HG03565 (cell line): Measurements from ENCODE around the gene DCANP1.
A peak's percentile ranks its signal among the peaks of the same experiment; 100 is the strongest.

ENCODE experiments used
- ATAC-seq: cut with Tn5 transposase; IDR thresholded peaks from one replicate; pipeline ENCODE4 v1.9.1; 2021; ENCODE audit warnings: mild to moderate bottlenecking, moderate library complexity; ENCODE audit not compliant: unreplicated experiment

Gene DCANP1

DNA sequence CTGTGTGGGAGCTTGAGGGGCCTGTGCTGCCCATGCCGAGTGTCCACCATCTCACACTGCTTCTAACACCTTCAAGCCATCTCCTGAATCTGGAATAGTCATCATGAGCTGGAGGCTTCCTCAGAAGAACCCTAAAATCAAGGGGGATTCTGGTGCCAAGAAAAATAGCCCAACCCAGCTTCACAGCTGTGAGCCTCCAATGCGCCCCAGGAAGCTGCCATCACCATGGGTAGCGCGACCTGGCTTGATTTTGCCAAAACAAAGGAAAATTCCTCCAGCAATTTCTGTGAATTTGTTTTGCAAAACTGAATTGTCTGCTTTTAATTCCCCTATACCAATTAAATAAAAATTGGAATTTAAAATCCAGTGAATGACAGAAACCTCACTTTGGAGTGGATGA, 11.2 kb upstream of the DCANP1 start:
- ATAC-seq: no peak

DNA sequence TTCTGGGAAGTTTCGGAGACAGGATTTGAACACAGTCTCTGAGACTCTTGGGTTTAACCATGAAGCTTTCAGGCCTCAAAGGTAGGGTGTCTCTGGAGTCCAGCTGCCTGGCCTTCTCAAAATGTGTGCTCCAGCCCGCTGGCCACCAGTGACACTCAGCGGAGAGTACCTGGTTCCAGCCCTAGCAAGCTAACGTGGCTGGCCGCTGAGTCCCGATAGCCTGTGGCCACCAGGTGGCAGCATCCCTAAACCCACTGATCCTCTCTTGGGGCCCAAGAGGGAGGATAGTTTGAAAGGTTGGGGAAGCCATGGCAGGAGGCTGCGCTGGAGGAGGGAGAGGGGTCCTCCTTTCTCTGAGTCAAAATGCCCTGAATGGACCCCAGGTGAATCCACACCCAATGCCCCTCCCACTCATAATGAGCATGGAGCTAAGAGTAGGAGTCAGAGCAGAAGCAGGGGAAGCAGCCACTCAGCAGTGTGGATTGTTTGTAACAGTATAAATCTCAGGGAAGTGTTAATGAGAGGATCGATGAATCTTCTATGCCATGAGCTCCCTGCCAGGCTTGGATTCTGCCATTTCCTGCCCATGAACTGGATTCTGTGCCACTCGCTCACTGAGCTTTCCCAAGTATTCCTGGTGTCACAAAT, 10.4 kb upstream of the DCANP1 start:
- peak; percentile 47 for ATAC-seq

DNA sequence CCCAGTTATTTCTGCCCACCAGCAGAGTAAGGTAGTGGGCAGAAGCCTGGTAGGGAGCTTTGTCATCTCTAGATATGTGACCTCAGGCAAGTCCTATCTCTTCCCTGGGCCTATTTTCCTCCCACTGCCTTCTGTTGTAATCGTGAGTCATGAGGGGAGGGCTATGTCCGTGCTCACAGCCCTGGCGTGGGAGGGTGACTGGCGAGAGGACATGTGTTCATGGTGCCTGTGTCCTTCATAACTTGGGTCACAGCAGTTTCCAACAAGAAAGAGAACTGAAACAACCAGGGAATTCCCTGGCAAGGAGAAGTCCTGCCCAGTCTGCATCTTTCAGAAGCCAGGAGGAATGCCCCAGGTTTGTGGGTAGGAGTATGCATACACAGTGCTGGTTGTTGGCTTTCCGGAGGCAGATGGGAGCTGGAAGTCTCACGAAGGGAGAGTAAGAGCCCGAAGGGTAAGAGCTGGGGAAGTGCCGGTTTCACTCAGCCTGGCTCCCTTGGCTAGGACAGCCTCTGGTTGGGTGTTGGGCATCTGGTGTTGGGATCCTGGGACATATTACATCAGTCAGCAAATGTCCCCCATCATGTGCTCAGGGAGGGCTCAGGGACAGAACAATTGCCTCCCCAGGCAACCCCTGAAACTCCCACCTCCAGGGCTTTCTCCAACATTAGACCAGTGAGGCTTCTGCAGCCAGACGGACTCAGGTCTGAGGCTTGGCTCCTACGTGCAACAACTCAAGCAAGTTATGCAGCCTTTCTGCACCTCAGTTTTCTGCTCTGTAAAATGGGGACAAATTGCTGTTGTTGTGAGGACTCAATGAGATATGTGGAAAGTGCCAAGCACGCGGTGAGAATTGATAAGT, 9.3 kb upstream of the DCANP1 start:
- ATAC-seq: peak; percentile 60

DNA sequence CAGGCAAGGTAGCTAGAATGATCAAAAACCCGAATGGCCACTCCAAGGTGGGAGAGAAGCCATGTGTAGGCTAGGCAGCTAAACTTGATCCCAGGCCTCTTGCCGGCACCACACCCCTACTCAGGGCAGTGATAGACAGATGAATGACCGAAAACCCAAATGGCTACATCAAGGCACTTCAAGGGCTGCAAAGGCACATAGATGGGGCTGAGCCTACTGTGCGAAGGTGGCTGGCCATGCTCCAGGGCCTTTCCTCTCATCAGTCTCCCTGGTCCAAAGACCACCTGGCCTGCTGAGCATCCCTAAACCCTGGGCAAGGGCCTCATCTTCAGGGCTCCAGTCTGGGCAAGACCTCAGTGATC, 8.7 kb upstream of the DCANP1 start:
- ATAC-seq: no peak

DNA sequence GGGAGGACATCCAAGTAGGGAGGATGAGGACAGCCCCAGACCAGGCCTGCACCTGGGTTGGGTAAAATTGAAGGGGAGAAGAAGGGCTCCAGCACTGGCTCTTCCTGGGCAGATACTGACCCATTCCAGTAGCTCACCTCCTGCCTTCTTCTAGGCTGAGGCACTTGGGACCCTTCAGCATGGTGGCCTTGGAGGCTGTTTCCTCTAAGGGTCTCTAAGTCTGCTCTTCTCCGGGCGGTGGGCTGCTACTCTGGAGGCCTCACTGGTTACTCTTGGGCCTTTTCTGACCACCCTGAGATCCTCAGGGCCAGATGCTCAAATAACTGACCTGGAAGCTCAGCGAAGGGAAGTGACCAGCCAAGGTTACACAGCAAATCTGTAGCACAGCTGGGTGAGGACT, 7.8 kb upstream of the DCANP1 start:
- no peak for ATAC-seq

DNA sequence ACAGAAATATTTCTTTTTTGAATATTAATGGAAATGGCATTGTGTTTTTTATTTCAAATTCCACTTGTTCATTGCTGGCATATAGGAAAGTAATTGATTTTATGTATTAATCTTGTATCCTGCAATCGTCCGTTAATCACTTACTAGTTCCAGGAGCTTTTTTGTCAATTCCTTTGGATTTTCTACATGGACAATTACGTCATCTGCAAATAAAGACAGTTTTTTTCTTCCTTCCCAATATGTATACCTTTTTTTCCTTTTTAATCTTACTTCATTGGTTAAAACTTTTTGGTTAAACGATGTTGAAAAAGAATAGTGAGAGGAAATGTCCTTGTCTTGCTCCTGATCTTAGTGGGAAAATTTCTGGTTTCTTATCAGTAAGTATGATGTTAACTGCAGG, 6.5 kb upstream of the DCANP1 start:
- no peak for ATAC-seq

DNA sequence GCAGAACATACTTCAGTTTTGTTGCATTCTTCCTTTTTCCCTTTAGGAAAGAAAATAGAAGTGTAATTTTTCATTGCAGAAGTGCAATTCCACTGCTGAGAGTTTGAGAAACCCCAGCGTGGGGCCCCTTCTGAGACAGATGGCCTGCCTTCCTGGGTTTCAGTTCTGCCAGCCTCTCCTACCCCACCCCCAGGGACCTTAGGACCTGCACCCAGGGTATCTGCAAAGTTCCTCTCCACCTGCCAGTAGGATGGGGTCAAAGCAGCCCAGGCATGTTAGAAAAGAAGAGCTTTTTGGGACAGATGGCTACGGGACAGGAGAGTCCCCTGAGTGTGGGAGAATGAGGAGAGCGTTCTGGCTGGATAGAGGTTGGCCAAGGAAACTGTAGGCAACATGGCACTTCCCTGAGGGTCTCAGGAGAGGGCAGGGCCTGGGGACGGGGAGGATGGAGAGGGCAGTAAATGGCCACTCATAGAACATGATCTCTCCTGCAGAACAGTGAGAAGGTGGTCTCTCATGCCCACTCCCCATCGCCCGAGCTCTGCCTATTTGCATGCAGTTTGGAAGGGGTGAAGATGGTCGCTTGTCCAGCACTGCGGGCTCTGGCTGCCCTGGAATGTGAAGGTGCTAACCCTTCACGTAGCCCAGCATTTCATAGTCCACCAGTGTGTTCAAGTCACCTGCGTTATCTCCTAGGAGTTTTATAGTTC, 5.3 kb upstream of the DCANP1 start, which contains the start of gene TIFAB:
Gene TIFAB, minus strand, starts transcription at position 31 of the 710 bp plus-strand sequence. CDS start 2,412 bp downstream, outside the sequence.
- ATAC-seq: no peak

DNA sequence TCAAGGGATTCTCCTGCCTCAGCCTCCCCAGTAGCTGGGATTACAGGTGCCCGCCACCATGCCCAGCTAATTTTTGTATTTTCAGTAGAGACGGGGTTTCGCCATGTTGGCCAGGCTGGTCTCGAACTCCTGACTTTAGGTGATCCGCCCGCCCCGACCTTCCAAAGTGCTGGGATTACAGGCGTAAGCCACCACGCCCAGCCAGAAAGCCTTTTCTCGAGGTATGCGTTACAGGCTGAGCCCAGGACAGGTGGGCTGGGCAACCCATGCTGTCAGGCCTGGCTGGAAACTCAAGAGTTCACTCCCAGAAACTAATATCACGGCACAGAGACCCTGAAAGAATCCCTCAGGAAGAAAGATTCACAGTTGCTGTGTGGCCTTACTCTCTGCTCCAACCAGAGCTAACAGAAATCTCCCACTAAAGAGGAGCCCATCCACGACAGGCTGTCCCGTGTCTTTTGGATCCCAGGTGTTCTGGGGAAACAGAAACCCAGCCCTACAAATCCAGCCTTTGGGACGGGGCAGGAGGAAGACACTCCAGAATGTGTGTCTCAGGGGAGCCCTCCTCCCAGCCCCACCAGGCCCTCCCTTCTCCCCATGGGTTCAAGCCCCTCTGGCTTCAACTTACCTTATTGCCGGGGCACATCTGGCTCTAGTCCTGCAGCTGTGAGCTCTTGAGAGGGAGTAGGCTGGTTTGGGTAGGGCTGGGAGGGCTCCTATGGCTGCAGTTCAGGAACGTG, 4.6 kb upstream of the DCANP1 start:
- ATAC-seq: no peak

DNA sequence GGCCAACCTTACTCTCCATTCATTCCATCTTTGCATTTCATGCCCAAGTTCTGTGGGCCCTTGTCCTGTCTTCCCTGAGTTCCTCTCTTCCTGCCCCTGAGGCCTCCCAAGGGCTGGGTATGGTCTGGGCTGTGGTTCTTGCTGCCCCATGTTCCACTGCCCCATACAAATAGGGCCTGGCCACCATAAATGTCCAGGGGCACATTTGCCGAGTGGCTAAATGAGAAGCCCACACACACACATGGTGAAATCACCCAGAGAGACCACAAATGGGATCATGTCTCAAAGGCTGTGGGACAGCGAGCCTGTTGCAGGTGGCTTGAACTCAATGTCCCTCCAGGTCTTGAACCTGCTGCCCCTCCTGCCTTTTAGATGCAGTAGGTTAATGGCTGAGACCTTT, 3.8 kb upstream of the DCANP1 start:
- no peak for ATAC-seq

DNA sequence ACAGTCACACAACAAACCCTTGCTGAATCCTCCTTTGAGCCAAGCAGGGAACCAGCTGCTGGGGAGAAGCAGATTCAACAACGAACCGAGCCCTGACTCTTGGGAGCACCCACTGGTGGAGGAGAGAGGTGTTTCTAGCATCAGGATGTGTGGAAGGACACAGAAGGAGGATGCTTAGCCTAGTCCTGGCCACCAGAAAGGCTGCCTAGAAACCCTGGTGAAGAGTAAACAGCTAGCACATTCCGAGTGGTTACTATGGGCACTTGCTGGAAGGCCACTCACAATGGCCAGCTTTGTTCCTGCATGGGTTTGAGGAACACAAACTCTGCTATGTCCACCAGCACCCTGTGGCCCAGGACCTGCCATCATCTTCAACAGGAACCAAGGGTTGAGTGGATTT, 3.2 kb upstream of the DCANP1 start:
- no peak for ATAC-seq

DNA sequence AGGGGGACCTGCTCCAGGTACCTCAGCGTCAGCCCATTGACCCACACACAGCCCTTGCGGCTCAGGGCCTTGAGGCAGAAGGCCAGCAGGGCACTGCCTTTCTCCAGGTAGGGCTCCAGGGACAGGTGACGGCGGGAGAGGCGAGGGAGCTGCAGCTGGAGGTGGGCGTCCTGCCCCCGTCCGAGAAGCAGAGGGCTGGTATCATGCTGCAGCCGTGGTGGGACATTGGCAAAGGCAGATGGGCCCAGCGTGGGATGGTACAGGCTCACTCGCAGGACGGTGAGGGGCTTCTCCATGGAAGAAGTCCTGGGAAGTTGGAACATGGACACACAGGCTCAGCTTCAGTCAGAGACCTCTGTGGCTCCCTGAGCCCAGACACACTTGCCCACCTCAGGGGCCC, 2.5 kb upstream of the DCANP1 start:
- ATAC-seq: no peak

DNA sequence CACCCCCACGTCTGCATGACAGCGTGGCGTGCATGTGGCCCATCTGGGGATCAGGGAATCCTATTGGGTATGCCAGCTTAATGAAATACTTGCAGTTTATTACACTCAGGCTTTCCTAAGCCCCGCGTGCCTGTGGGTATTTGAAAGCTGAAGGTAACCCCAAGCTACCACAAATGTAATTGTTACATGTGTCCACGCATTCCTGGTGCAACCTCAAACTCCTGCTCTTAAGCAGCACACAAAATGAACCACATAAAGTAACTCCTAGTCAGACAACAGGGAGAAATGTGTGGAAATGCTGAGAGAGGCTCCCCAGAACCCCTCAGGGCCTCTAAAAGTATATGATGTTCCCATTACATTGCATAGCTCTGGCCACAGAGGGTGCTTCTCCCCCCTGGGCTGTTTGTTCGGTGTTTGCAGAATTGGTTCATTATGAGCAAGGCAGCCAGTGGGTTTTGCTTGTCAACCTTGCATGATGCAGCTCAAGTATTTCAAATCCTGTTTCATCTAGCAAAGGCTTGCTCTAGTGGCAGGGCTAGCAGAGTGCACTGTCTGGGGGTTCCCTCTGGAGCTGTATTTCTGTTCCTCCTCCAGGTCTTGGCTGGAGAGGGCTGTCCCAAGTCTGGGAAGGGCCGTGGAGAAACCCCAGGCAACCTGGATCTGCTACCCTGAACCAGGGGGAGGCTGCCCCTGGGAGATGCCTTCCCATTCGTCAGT, 1.8 kb upstream of the DCANP1 start:
- no peak for ATAC-seq

DNA sequence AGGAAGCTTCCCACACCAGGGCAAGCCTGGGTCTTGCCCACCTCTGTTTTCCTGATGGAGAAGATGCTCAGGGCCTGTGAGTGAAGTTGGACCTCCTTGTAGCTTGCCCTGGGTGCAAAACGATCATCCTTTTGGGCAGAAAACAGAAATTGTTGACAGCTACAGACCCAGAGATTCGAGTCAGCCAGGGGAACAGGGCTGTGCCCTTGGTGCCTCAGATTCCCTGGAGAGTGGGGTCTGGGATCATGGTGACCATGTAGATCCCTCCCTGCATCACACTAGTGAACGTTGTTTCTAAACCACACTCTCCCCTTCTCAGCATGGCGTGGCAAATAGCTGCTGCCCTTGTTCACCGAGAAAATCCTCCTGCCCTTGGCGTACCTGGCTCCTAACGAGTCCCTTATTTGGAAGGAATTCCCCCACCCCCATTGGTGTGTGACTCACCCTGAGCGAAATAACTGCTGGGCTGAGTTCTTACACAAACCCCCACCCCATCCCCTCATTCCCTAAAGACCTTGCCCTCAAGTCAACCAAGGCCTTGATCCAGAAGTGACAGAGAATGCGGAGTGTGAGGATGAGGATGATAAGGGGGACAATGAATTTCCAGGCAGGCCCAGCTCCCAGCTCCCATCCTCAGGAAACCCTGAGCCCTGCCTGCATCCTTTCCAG, 1.1 kb upstream of the DCANP1 start:
- no peak for ATAC-seq

DNA sequence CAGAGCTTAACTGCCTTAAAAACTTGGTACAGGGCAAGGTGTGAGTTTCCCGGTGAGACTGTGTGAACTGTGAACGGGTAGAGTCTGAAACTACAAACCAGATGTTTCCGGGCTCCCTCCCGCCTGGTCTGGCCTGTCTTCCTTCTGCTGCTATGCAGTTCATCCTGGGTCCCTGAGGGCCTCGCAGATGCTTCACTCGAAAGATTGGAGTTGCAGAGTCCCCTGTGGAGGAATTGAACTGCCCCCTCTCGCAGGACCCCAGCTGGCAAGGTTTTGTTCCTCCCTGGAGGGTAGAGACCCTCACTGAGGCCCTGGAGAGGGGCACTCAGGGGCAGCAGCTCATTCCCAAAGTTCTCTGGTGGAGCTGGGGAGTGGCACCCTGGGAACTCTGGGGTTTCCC, 533 bp downstream of the DCANP1 start:
- ATAC-seq: no peak

DNA sequence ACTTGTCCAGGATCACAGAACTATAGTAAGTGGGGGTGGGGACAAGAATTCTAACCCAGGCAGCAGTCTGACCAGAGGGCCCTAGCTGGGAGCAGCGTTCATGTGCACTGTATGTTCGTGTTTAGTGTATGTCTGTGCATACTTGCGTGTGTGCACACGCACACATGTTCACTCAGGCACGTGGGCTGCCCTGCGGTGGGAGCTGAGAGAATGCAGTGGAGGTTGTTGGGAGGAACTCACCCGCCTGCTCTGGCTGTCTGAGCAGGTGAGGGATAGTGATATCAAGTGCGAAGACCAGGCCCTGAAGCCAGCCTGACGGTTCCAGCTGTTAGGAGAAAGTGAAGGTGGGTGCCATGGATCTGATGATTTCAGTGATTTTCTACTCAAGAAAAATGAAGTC, 942 bp downstream of the DCANP1 start:
- ATAC-seq: no peak

DNA sequence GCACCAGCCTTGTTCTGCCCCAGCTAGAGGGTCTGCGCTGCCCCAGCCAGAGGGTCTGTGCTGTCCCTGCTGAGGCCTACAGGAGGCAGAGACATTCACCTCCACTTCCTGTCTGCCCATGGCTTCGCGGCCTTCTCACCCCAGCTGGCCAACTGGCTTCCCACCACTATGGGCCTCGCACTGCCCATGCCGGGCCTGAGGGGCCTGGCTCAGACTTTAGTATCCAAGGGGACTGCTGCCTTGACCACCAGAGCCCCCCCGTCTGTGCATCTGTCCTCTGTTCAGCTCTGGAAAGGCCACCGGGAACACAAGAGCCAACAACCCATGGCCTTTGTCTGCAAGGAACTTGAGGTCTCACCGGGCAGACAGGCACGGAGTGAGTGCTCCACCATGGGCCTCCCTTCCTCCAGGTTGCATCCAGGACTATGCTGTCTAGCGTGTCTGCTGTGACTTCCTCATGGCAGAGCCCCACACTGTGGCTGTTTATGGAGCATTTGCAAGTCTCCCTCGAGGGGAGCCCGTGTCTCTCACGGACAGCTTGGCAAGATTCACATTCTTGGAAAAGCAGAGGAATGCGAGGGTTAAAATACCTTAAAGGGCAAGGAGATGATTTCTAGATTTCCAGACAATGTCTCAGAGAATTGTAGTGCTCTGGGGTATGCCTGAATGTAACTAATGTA, 1.7 kb downstream of the DCANP1 start:
- ATAC-seq: no peak

DNA sequence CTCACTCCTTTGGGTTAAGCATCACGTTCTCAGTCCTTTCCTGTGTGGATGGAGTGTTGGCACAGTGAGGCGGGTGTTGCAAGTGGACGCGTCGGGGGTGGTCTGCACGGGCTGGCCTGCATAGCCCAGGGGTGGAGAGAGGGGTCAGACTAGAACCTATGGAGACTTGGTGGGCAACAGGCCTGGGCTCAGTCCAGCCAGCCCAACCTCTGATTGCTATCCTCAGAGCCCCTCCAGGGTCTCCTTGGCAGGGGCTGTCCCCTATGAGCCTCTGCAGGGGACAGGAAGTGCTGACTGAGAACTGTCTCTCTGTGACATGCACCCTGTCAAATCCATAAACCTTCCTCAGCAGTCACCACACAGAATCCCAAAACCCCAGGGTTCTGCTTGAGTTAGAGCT, 2.3 kb downstream of the DCANP1 start:
- ATAC-seq: no peak

DNA sequence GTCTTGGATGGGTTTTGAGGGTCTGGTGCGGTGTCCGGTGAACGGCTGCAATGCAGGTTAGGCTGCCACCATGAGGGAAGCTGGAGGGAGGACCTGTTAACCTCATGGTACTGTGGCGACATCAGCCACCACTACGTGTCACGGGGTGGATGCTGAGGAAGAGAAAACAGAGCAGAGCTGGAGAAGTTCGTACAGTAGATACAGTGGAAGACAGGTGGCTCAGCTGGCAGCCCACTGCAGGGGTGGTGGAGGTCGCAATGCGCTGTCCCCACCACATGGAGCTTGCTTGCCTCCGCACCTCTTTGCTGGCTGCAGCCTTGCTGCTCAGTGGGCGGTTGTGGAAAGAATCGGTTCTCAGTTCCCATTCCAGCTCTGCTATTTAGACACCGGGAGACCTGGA, 2.8 kb downstream of the DCANP1 start:
- ATAC-seq: no peak

DNA sequence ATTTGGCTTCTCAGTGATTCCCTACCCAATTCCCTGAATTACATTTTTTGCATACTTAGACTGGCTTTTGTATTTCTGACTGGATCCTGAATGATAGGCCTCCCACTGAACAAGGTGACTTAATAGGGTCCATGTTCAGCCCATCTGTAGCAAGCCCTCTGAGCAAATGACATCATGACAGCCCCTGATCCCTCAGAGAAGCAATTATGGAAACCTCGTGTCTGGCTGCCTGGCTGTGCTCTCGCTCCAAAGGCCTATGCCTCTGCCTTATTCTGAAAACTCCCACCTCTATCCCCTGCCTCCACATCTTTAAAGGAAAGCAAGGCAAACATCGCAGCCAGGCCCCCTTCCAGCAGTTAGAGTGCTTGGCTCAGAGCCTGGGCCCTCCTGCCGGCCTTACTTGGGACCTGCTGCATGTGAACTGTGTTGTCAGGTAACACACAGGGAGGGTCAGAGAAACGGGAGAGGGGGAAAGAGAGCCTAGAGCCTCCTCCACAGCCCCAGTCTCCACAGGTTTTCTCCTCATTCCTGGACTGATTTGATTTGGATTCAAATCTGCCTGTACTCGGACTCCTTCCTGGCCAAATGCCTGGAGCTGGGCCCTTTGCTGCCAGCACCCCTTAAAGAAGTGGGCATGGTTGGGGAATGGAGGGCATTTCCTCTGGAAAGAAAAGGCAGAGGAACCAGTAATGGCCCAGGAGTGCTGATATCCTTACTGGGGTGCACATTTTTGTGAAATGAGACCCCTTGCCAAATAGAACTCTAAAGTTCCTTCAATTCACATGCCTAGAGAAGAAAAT, 3.8 kb downstream of the DCANP1 start:
- no peak for ATAC-seq
